ENCODE results near the gene SNRK.
A peak's percentile ranks its signal among the peaks of the same experiment; 100 is the strongest.

The SNRK gene
- 302 to 455 (median 334) reads per million in 3 donors for total RNA-seq

- DNase-seq, result peak; percentile 84 to 89 (median 88)
- peak within 1 kb of the TSS; percentile 88 for H3K27ac ChIP-seq (ENCODE audit: insufficient read depth, low read length, poor library complexity, severe bottlenecking)
- H3K4me1 ChIP-seq (ENCODE audit: control insufficient read depth, insufficient read depth, low read length, poor library complexity, severe bottlenecking), result peaks cover 24% of the 10 kb centered on the region
Measured at GRCh38 chr3:43286115-43286840, at the start of gene SNRK. Gene SNRK (plus strand): TSS chr3:43286540. CDS start chr3:43303204, 16,664 bp downstream.

DNA sequence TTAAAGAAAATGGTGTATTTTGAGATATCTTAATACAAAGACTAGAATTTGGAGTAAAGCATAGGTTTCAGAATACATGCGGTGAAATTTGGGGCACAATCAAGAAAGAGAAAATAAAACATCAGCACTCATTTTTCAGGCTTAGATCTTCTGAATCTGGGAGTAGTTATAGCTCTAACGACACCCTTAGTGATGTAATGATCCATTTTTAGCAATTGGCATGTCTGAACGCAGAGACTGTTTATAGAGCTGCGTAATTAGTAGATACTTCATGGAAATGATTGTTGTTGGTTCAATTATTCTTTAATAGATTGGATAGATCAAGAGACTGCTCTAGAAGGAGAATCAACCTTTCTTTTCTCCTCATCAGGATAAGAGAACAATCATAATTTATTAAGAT, 47.5 kb upstream of the SNRK start:
- no peaks in the 10 kb centered on the region for H3K27me3 ChIP-seq (replicated peaks; ENCODE audit: control insufficient read depth, insufficient read depth, low read length, poor library complexity, severe bottlenecking)
- H3K27ac ChIP-seq (ENCODE audit: insufficient read depth, low read length, poor library complexity, severe bottlenecking), result no peak overlapping the region
- peaks cover 6% of the 10 kb centered on the region for H3K4me1 ChIP-seq (ENCODE audit: control insufficient read depth, insufficient read depth, low read length, poor library complexity, severe bottlenecking)
- DNase-seq, result no peak
- H3K36me3 ChIP-seq (ENCODE audit: control insufficient read depth, insufficient read depth, low read length), result no peaks in the 10 kb centered on the region
- H3K4me3 ChIP-seq (ENCODE audit: insufficient read depth, low read depth, low read length, poor library complexity, severe bottlenecking), result no peak overlapping the region
- no peaks in the 10 kb centered on the region for H3K9me3 ChIP-seq (ENCODE audit: control insufficient read depth, low read length)

More at GRCh38 chr3:43286115-43286840, at the start of gene SNRK:
- Histone ChIP-seq H3K36me3 (ENCODE audit: control insufficient read depth, insufficient read depth, low read length) (no peaks in the 10 kb centered on the region), H3K9me3 (ENCODE audit: control insufficient read depth, low read length) (no peaks in the 10 kb centered on the region), H3K4me3 (ENCODE audit: insufficient read depth, low read depth, low read length, poor library complexity, severe bottlenecking) (peak within 1 kb of the TSS; percentile 68), H3K27me3 (replicated peaks; ENCODE audit: control insufficient read depth, insufficient read depth, low read length, poor library complexity, severe bottlenecking) (no peaks in the 10 kb centered on the region)

GRCh38 chr3:43239755-43240154, 46.6 kb upstream of the SNRK start:
- Histone ChIP-seq H3K4me1 (ENCODE audit: control insufficient read depth, insufficient read depth, low read length, poor library complexity, severe bottlenecking) (peaks cover 15% of the 10 kb centered on the region), H3K36me3 (ENCODE audit: control insufficient read depth, insufficient read depth, low read length) (no peaks in the 10 kb centered on the region)
- no peak for DNase-seq

GRCh38 chr3:43243590-43244587, 42.5 kb upstream of the SNRK start:
- no peaks in the 10 kb centered on the region for H3K36me3 ChIP-seq (ENCODE audit: control insufficient read depth, insufficient read depth, low read length)
- DNase-seq, result no peak
- peaks cover 15% of the 10 kb centered on the region for H3K4me1 ChIP-seq (ENCODE audit: control insufficient read depth, insufficient read depth, low read length, poor library complexity, severe bottlenecking)
- H3K9me3 ChIP-seq (ENCODE audit: control insufficient read depth, low read length), result no peaks in the 10 kb centered on the region
- H3K4me3 ChIP-seq (ENCODE audit: insufficient read depth, low read depth, low read length, poor library complexity, severe bottlenecking), result no peak overlapping the region
- H3K27me3 ChIP-seq (replicated peaks; ENCODE audit: control insufficient read depth, insufficient read depth, low read length, poor library complexity, severe bottlenecking), result no peaks in the 10 kb centered on the region
- no peak overlapping the region for H3K27ac ChIP-seq (ENCODE audit: insufficient read depth, low read length, poor library complexity, severe bottlenecking)

More at GRCh38 chr3:43239755-43240154, 46.6 kb upstream of the SNRK start:
- H3K4me3 ChIP-seq (ENCODE audit: insufficient read depth, low read depth, low read length, poor library complexity, severe bottlenecking), result no peak overlapping the region
- no peaks in the 10 kb centered on the region for H3K9me3 ChIP-seq (ENCODE audit: control insufficient read depth, low read length)
- H3K27ac ChIP-seq (ENCODE audit: insufficient read depth, low read length, poor library complexity, severe bottlenecking), result no peak overlapping the region
- no peaks in the 10 kb centered on the region for H3K27me3 ChIP-seq (replicated peaks; ENCODE audit: control insufficient read depth, insufficient read depth, low read length, poor library complexity, severe bottlenecking)

- Histone ChIP-seq H3K36me3 (ENCODE audit: control insufficient read depth, insufficient read depth, low read length) (no peaks in the 10 kb centered on the region), H3K4me3 (ENCODE audit: insufficient read depth, low read depth, low read length, poor library complexity, severe bottlenecking) (no peak overlapping the region), H3K9me3 (ENCODE audit: control insufficient read depth, low read length) (no peaks in the 10 kb centered on the region), H3K27ac (ENCODE audit: insufficient read depth, low read length, poor library complexity, severe bottlenecking) (no peak overlapping the region), H3K4me1 (ENCODE audit: control insufficient read depth, insufficient read depth, low read length, poor library complexity, severe bottlenecking) (peaks cover 15% of the 10 kb centered on the region), H3K27me3 (replicated peaks; ENCODE audit: control insufficient read depth, insufficient read depth, low read length, poor library complexity, severe bottlenecking) (no peaks in the 10 kb centered on the region)
- no peak for DNase-seq
Measured at GRCh38 chr3:43244694-43245093, 41.6 kb upstream of the SNRK start.

- Histone ChIP-seq H3K27ac (ENCODE audit: insufficient read depth, low read length, poor library complexity, severe bottlenecking) (no peak overlapping the region), H3K4me1 (ENCODE audit: control insufficient read depth, insufficient read depth, low read length, poor library complexity, severe bottlenecking) (peaks cover 15% of the 10 kb centered on the region), H3K4me3 (ENCODE audit: insufficient read depth, low read depth, low read length, poor library complexity, severe bottlenecking) (no peak overlapping the region), H3K27me3 (replicated peaks; ENCODE audit: control insufficient read depth, insufficient read depth, low read length, poor library complexity, severe bottlenecking) (no peaks in the 10 kb centered on the region), H3K36me3 (ENCODE audit: control insufficient read depth, insufficient read depth, low read length) (no peaks in the 10 kb centered on the region), H3K9me3 (ENCODE audit: control insufficient read depth, low read length) (no peaks in the 10 kb centered on the region)
- no peak for DNase-seq
Measured at GRCh38 chr3:43246976-43247375, 39.4 kb upstream of the SNRK start.

DNA sequence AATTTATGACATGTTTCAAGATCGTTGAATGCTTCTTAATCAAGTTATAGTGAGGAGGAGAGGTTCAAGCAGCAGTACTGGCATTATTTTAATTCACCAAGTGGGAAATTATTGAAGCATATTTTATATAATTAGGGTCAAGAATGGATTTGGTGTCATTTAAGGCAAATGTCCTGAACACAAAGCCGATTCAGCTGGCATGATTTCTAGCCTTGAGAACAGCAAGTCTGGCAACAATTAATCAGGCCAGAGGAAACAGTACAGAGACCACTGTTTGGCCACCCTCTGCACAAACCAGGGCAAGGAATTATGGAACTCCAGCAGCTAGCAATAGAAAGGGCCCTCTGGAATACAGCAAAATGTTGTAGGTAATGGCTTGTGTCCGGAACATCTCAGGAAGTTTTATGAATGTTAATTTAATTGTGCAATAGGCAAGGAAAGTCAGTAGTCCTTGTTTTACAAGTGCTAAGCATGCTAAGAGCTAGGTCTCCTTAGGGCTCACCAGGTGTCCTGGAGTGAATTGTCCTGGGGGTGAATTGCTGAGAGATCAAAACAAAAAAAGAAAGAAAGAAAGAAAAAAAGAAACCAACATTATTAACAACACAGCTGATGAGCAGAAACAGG, 38.7 kb upstream of the SNRK start:
- Histone ChIP-seq H3K4me1 (ENCODE audit: control insufficient read depth, insufficient read depth, low read length, poor library complexity, severe bottlenecking) (peaks cover 15% of the 10 kb centered on the region), H3K4me3 (ENCODE audit: insufficient read depth, low read depth, low read length, poor library complexity, severe bottlenecking) (no peak overlapping the region), H3K36me3 (ENCODE audit: control insufficient read depth, insufficient read depth, low read length) (no peaks in the 10 kb centered on the region), H3K9me3 (ENCODE audit: control insufficient read depth, low read length) (no peaks in the 10 kb centered on the region), H3K27ac (ENCODE audit: insufficient read depth, low read length, poor library complexity, severe bottlenecking) (no peak overlapping the region), H3K27me3 (replicated peaks; ENCODE audit: control insufficient read depth, insufficient read depth, low read length, poor library complexity, severe bottlenecking) (no peaks in the 10 kb centered on the region)
- DNase-seq, result no peak

DNA sequence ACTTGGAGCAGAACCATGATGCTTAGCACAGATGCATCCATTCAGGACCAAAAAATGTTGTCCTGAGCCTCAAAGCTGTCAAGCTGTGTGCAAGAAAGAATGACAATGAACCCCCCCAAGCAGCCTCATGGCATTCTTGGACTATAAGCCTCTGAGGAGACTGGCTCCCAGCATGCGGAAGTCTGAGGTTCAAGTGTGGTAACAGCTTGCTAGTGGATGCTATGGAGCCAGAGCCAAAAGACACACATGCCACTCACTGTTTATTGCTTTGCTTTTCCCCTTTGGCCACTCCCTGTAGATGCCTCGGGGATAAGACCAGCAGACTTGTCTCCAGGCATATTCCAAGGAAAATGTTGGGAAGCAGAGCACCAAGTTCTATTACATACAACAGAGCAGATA, 38.2 kb upstream of the SNRK start:
- Histone ChIP-seq H3K9me3 (ENCODE audit: control insufficient read depth, low read length) (no peaks in the 10 kb centered on the region), H3K4me1 (ENCODE audit: control insufficient read depth, insufficient read depth, low read length, poor library complexity, severe bottlenecking) (peaks cover 15% of the 10 kb centered on the region), H3K36me3 (ENCODE audit: control insufficient read depth, insufficient read depth, low read length) (no peaks in the 10 kb centered on the region), H3K27ac (ENCODE audit: insufficient read depth, low read length, poor library complexity, severe bottlenecking) (no peak overlapping the region), H3K4me3 (ENCODE audit: insufficient read depth, low read depth, low read length, poor library complexity, severe bottlenecking) (no peak overlapping the region), H3K27me3 (replicated peaks; ENCODE audit: control insufficient read depth, insufficient read depth, low read length, poor library complexity, severe bottlenecking) (no peaks in the 10 kb centered on the region)
- no peak for DNase-seq

- no peak overlapping the region for H3K27ac ChIP-seq (ENCODE audit: insufficient read depth, low read length, poor library complexity, severe bottlenecking)
- peaks cover 7% of the 10 kb centered on the region for H3K4me1 ChIP-seq (ENCODE audit: control insufficient read depth, insufficient read depth, low read length, poor library complexity, severe bottlenecking)
- H3K27me3 ChIP-seq (replicated peaks; ENCODE audit: control insufficient read depth, insufficient read depth, low read length, poor library complexity, severe bottlenecking), result no peaks in the 10 kb centered on the region
- H3K36me3 ChIP-seq (ENCODE audit: control insufficient read depth, insufficient read depth, low read length), result no peaks in the 10 kb centered on the region
- H3K4me3 ChIP-seq (ENCODE audit: insufficient read depth, low read depth, low read length, poor library complexity, severe bottlenecking), result no peak overlapping the region
- H3K9me3 ChIP-seq (ENCODE audit: control insufficient read depth, low read length), result no peaks in the 10 kb centered on the region
- no peak for DNase-seq
Measured at GRCh38 chr3:43248973-43249372, 37.4 kb upstream of the SNRK start.
